Natural killer cell (primary cell): ENCODE measurements around the gene ZFYVE26. TPM values are rescaled to one million over a fixed set of nuclear protein-coding genes. Genes with fewer than 3 reads are reported as not detected.

Source experiments
- ATAC-seq, 3 donors: fragments of 150-1000 bp in 2 of 3; fragments of 200-7000 bp in 1 of 3; cut with Tn5 transposase; 1 replicate in 1 of 3; 2 replicates in 2 of 3; pipeline ENCODE4 v1.10.0; 2021; ENCODE audit warnings: mild to moderate bottlenecking in 2 of 3, moderate library complexity in 2 of 3
- DNase-seq, 2 donors: peaks; one replicate each; pipeline versions ENCODE4 v3.0.0 to v3.0.0-alpha.2; 2013 to 2021; ENCODE audit warnings: mixed read lengths in 1 of 2
- H3K27ac ChIP-seq: one replicate; pipeline ENCODE4 v1.5.1; 2013; ENCODE audit warnings: mild to moderate bottlenecking, low read length
- H3K27me3 ChIP-seq: one replicate; pipeline ENCODE4 v1.6.1; 2013; ENCODE audit warnings: low read length; ENCODE audit not compliant: control insufficient read depth, insufficient read depth
- H3K36me3 ChIP-seq: one replicate; pipeline ENCODE4 v1.6.1; 2013; ENCODE audit warnings: low read length; ENCODE audit not compliant: control insufficient read depth, insufficient read depth
- H3K4me1 ChIP-seq: one replicate; pipeline ENCODE4 v1.6.1; 2013; ENCODE audit warnings: low read length; ENCODE audit not compliant: control insufficient read depth, insufficient read depth
- H3K4me3 ChIP-seq: one replicate; pipeline ENCODE4 v1.5.1; 2013; ENCODE audit warnings: low read length
- H3K9me3 ChIP-seq: one replicate; pipeline ENCODE4 v1.6.1; 2013; ENCODE audit warnings: low read length; ENCODE audit not compliant: control insufficient read depth, insufficient read depth
- H3K27ac Mint-ChIP-seq, 2 donors: one replicate each; pipeline ENCODE4 v1.8.0; 2022; ENCODE audit warnings: mild to moderate bottlenecking in 2 of 2, mixed read lengths in 2 of 2, moderate library complexity in 1 of 2
- H3K27me3 Mint-ChIP-seq, 2 donors: one replicate each; pipeline ENCODE4 v1.8.0; 2022; ENCODE audit warnings: low read depth in 2 of 2, mixed read lengths in 2 of 2
- H3K36me3 Mint-ChIP-seq: one replicate; pipeline ENCODE4 v1.8.0; 2022; ENCODE audit warnings: mixed read lengths
- H3K4me1 Mint-ChIP-seq, 2 donors: one replicate each; pipeline ENCODE4 v1.8.0; 2022; ENCODE audit warnings: mixed read lengths in 2 of 2
- H3K4me3 Mint-ChIP-seq: one replicate; pipeline ENCODE4 v1.8.0; 2022; ENCODE audit warnings: mild to moderate bottlenecking, moderate library complexity, mixed read lengths
- H3K9me3 Mint-ChIP-seq, 2 donors: one replicate each; pipeline ENCODE4 v1.8.0; 2022; ENCODE audit warnings: mixed read lengths in 2 of 2
- WGBS: methylation state at CpG from one replicate; pipeline ENCODE4 v1.1.7; 2013; ENCODE audit warnings: missing lambda C conversion rate; ENCODE audit not compliant: insufficient coverage; 5-methylcytosine and 5-hydroxymethylcytosine counted together
- intact Hi-C: fragments of 100-400 bp; cut with micrococcal nuclease; formaldehyde crosslinking; loops from one replicate; pipeline ENCODE4 v1.14.2; 2022
- total RNA-seq, 4 donors: library from RNA; stranded (reverse); fragments of 120-200 nt in 1 of 4; gene quantifications; one replicate each; pipeline versions ENCODE4 v1.2.3 to v1.2.4, GENCODE V29; 2013 to 2022
- TF ChIP-seq, protein P1 (sequence below): fragments of 200-600 bp; IDR thresholded peaks from one replicate; pipeline ENCODE4 v1.8.0; 2022; ENCODE audit warnings: antibody characterized with exemption

Gene ZFYVE26
- total RNA-seq, 3 donors from 2014 or later (not counting 1 experiment from before 2014, with no cell fraction given), result 31.0 to 45.9 (median 35.5) TPM

DNA sequence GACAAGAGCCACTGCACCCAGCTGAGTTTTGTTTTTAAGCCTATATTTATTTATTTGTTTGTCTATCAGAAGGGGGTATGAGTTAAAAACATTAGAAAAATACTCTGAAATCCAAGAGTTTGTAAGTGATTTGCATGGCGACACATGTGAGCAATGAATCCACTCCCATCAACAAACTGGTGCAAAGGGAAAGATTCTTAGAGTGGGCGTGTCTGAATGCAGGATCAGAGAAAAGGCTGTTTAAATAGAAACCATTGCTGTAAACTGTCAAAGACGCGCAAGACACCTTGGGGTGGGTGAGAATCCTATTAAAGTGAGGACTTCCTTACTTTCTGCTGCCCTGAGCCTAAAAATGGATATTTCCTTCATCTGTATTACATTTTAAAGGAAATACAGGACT lies 51.9 kb downstream of the ZFYVE26 start:
- Histone ChIP-seq H3K27ac (no peak overlapping the region), H3K36me3 (peaks cover 77% of the 10 kb centered on the region), H3K4me1 (no peaks in the 10 kb centered on the region), H3K9me3 (no peaks in the 10 kb centered on the region), H3K27me3 (no peaks in the 10 kb centered on the region), H3K4me3 (no peak overlapping the region)
- TF ChIP-seq, protein P1, sequence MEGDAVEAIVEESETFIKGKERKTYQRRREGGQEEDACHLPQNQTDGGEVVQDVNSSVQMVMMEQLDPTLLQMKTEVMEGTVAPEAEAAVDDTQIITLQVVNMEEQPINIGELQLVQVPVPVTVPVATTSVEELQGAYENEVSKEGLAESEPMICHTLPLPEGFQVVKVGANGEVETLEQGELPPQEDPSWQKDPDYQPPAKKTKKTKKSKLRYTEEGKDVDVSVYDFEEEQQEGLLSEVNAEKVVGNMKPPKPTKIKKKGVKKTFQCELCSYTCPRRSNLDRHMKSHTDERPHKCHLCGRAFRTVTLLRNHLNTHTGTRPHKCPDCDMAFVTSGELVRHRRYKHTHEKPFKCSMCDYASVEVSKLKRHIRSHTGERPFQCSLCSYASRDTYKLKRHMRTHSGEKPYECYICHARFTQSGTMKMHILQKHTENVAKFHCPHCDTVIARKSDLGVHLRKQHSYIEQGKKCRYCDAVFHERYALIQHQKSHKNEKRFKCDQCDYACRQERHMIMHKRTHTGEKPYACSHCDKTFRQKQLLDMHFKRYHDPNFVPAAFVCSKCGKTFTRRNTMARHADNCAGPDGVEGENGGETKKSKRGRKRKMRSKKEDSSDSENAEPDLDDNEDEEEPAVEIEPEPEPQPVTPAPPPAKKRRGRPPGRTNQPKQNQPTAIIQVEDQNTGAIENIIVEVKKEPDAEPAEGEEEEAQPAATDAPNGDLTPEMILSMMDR, result no peak
- 94% methylated on average over 3 of the region's 4 CpGs for WGBS
- Mint-ChIP-seq H3K27me3 (no peaks in the 10 kb centered on the region), H3K36me3 (peaks cover 50% of the 10 kb centered on the region), H3K27ac (no peak overlapping the region), H3K9me3 (no peaks in the 10 kb centered on the region), H3K4me3 (no peak overlapping the region), H3K4me1 (no peaks in the 10 kb centered on the region)
- intact Hi-C loops, result no loop called here
- no peak for ATAC-seq
- no peak for DNase-seq

GRCh38 chr14:67763158-67763822 lies 53.1 kb downstream of the ZFYVE26 start:
- intact Hi-C loops, result no loop called here
- ATAC-seq (no peak), DNase-seq (no peak)
- H3K36me3 Mint-ChIP-seq, result peaks cover 38% of the 10 kb centered on the region
- H3K4me1 Mint-ChIP-seq, result no peaks in the 10 kb centered on the region
- Histone ChIP-seq H3K9me3 (no peaks in the 10 kb centered on the region), H3K4me3 (no peak overlapping the region), H3K36me3 (peaks cover 67% of the 10 kb centered on the region), H3K27ac (no peak overlapping the region), H3K4me1 (no peaks in the 10 kb centered on the region), H3K27me3 (no peaks in the 10 kb centered on the region)
- H3K27ac Mint-ChIP-seq, result no peak overlapping the region
- H3K4me3 Mint-ChIP-seq, result no peak overlapping the region
- WGBS, result 90% methylated on average over 3 of the region's 4 CpGs
- no peaks in the 10 kb centered on the region for H3K27me3 Mint-ChIP-seq
- no peaks in the 10 kb centered on the region for H3K9me3 Mint-ChIP-seq
- TF ChIP-seq, protein P1, result no peak

DNA sequence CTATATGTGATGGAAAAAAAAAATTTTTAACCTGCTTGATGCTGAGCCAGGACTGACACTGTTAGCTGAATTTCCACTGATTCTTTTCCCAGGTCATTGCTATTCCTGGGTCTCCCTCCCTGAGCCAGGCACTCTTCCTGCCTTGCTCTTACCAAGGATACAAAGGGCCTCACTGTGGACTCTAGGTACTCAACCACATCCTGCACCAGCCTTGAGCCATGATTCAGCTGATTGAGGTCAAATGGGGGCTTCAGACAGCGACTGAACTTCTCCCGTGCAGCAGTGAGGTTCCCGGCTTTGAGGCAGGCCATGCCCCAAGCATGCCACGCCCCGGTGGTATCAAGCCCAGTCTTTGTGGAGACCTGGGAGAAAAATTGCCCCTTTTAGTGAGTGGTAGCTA lies 54.3 kb downstream of the ZFYVE26 start:
- DNase-seq (no peak), ATAC-seq (no peak)
- Histone ChIP-seq H3K9me3 (no peaks in the 10 kb centered on the region), H3K4me1 (no peaks in the 10 kb centered on the region), H3K27me3 (no peaks in the 10 kb centered on the region), H3K36me3 (peaks cover 59% of the 10 kb centered on the region), H3K27ac (no peak overlapping the region), H3K4me3 (no peak overlapping the region)
- H3K9me3 Mint-ChIP-seq, result no peaks in the 10 kb centered on the region
- H3K4me3 Mint-ChIP-seq, result no peak overlapping the region
- intact Hi-C loops, result no loop called here
- no peak overlapping the region for H3K27ac Mint-ChIP-seq
- TF ChIP-seq, protein P1, result no peak
- no peaks in the 10 kb centered on the region for H3K27me3 Mint-ChIP-seq
- peaks cover 26% of the 10 kb centered on the region for H3K36me3 Mint-ChIP-seq
- WGBS, result 58% methylated on average over 5 of the region's 5 CpGs
- no peaks in the 10 kb centered on the region for H3K4me1 Mint-ChIP-seq

DNA sequence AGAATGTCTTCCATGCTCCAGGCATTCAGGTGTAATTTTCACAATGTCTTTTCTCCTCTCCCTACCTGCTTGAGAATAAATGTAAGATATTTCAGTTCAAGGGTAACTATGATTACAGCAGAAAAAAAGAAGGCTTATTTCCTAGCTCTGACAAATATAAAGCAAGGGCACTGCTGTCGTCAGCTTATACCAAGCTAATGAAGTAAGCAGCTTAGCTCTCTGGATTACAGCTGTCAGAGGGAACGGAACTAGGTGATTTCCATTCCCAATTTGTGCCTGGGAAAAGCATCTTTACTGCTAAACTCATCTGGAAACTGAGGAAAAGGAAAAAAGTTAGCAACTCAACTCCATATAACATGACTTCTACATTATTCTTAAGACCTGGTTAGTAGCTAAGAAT lies 56.5 kb downstream of the ZFYVE26 start:
- H3K27me3 ChIP-seq, result no peaks in the 10 kb centered on the region
- H3K36me3 ChIP-seq, result peaks cover 51% of the 10 kb centered on the region
- Mint-ChIP-seq H3K27ac (no peak overlapping the region), H3K9me3 (no peaks in the 10 kb centered on the region), H3K4me1 (no peaks in the 10 kb centered on the region), H3K36me3 (peaks cover 12% of the 10 kb centered on the region), H3K27me3 (no peaks in the 10 kb centered on the region), H3K4me3 (no peak overlapping the region)
- no peaks in the 10 kb centered on the region for H3K4me1 ChIP-seq
- 93% methylated on average over 2 of the region's 2 CpGs for WGBS
- DNase-seq (no peak), ATAC-seq (no peak)
- H3K9me3 ChIP-seq, result no peaks in the 10 kb centered on the region
- no peak overlapping the region for H3K27ac ChIP-seq
- TF ChIP-seq, protein P1, result no peak
- no peak overlapping the region for H3K4me3 ChIP-seq
- intact Hi-C loops, result no loop called here
